ENCODE measurements around the gene KIF3C. TPM values are rescaled to one million over a fixed set of nuclear protein-coding genes. Genes with fewer than 3 reads are reported as not detected.

The KIF3C gene
- total and polyA plus RNA-seq, 9 of the 15 experiments (the other 6 are each of a cell fraction or from before 2014, with no cell fraction given), result 0.69 to 6.7 (median 3.3) TPM

DNA sequence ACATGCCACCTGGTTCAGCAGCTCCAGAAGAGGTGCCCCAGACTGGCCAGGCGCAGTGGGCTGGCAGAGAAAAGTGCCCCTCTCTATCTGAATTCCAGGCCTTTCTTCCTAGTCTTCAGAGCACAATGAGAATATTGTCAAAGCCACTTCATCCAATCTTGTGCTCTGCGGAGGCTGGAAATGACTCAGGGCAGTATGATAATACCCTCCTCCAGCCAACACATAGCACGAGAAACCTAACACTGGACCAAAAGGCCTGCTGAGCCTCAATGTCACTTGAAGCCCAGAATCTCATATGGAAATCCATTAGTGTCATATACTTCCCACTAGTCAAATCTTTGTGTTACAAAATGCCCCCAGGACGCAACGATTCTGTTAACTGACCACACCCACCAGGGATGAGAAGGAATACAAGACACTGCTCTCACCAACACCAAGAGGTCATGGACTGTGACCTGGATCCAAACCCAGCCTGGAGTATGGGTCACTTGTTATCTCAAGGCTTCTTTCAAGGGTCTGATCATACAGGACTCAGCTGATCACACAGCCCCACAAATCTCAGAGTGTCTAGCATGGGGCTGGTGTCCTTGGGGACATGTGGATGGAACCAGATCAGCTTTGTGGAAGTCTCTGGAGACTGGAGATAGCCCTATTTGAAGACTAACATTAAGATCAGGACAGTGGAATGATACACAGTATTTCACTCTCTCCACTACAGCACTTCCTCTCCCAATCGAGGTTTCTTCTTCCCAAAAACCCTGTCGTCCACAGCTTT lies 10.1 kb downstream of the KIF3C start:
- Histone ChIP-seq H3K9me3 (replicated peaks; ENCODE audit: control insufficient read depth, insufficient read depth, low read depth, low read length) (no peaks in the 10 kb centered on the region), H3K36me3 (ENCODE audit: control insufficient read depth, insufficient read depth, low read length) (no peaks in the 10 kb centered on the region; the same call in 2 of the 3 replicates), H3K27ac (ENCODE audit: extremely low read depth, low read depth, low read length) (no peak overlapping the region; the same call in 2 of the 3 replicates), H3K27me3 (ENCODE audit: control insufficient read depth in 2 of 2, insufficient read depth in 2 of 2, low read length in 2 of 2) (no peaks in the 10 kb centered on the region), H3K4me1 (replicated peaks in 1 of 2; ENCODE audit: control insufficient read depth in 2 of 2, insufficient read depth in 2 of 2, low read length in 2 of 2) (peaks cover 6 to 7% of the 10 kb centered on the region in 2 experiments; a peak in 2 of 5 replicates), H3K9me1 (ENCODE audit: control insufficient read depth, insufficient read depth, low read length) (no peaks in the 10 kb centered on the region), H3K79me2 (ENCODE audit: control insufficient read depth, insufficient read depth, low read length) (no peaks in the 10 kb centered on the region; the same call in 2 of the 3 replicates), H3K9ac (ENCODE audit: insufficient read depth in 1 of 2, low read depth in 2 of 2, low read length in 2 of 2) (peak overlapping the region in 1 of 2 experiments; percentile 23; a peak in 1 of 4 replicates), H4K20me1 (replicated peaks; ENCODE audit: control insufficient read depth, insufficient read depth, low read length) (peaks cover 6% of the 10 kb centered on the region; the same call in 1 of the 2 replicates), H3K4me2 (ENCODE audit: insufficient read depth, low read length) (no peak overlapping the region), H3K4me3 (no peak overlapping the region), H2AFZ (ENCODE audit: low read depth, low read length) (no peak overlapping the region)
- ChIA-PET POLR2A (interaction anchor here (1.0 kb wide), 1 partner anchor 10 kb away, joined by 4 read pairs; the partner anchor contains the start of gene KIF3C), CTCF (ENCODE audit: low intra/inter-chr PET ratio) (no interaction called here)
- ATAC-seq (peak; percentile 71), FAIRE-seq (peak; percentile 80), DNase-seq (ENCODE audit: extremely low read depth in 1 of 4, low spot score in 3 of 4) (peak in 1 of 4 experiments; percentile 26)
- intact Hi-C loops (cut with micrococcal nuclease), result no loop called here
- 33% methylated on average over 7 of the region's 7 CpGs for WGBS (ENCODE audit: insufficient coverage, low coverage, missing lambda C conversion rate)
- in situ Hi-C loops (cut with MboI), result no loop called here
- no TSS peak for BruUV-seq (replicated peaks)
- TF ChIP-seq GATA2 (CRISPR knock-in tag; IDR thresholded peaks at IDR 0.05) (peak; percentile 30; the same call in 1 of the 2 replicates), TAL1 (IDR thresholded peaks at IDR 0.05) (peak; percentile 39; the same call in 1 of the 2 replicates), NR2C1 (IDR thresholded peaks at IDR 0.05) (peak; percentile 37; the same call in 1 of the 2 replicates), NR2C1 (tag; IDR thresholded peaks at IDR 0.05) (0 out of 2 replicates have a peak, but pooled peaks have one; percentile 33), CBFA2T2 (conservative IDR thresholded peaks at IDR 0.05) (peak; percentile 39), ZNF583 (CRISPR knock-in tag; IDR thresholded peaks at IDR 0.05) (no peak), ERF (CRISPR knock-in tag; IDR thresholded peaks at IDR 0.05) (no peak), CBFA2T3 (IDR thresholded peaks at IDR 0.05) (peak; percentile 72), SPI1 (IDR thresholded peaks at IDR 0.05; ENCODE audit: borderline replicate concordance, low read depth, low read length) (peak; percentile 38; the same call in 1 of the 2 replicates), MCM7 (IDR thresholded peaks at IDR 0.05) (no peak), PRMT5 (CRISPR knock-in tag; IDR thresholded peaks at IDR 0.05) (no peak), RCOR1 (IDR thresholded peaks at IDR 0.05; ENCODE audit: borderline replicate concordance in 1 of 2, low read depth in 2 of 2, low read length in 2 of 2) (0 out of 4 replicates have a peak, but pooled peaks of 1 of the 2 experiments have one; percentile 34), ZNF830 (CRISPR knock-in tag; IDR thresholded peaks at IDR 0.05) (no peak), TAF9B (IDR thresholded peaks at IDR 0.05; ENCODE audit: partially characterized antibody) (no peak), ZNF23 (CRISPR knock-in tag; IDR thresholded peaks at IDR 0.05) (no peak), KAT7 (CRISPR knock-in tag; IDR thresholded peaks at IDR 0.05; ENCODE audit: borderline replicate concordance) (no peak), MTA3 (IDR thresholded peaks at IDR 0.05; ENCODE audit: borderline replicate concordance) (no peak), CBX1 (IDR thresholded peaks at IDR 0.05; ENCODE audit: low read depth) (no peak), KDM1A (IDR thresholded peaks at IDR 0.05) (peak; percentile 43 to 63; a peak in 2 of 4 replicates)
- TF ChIP-seq, protein P1, sequence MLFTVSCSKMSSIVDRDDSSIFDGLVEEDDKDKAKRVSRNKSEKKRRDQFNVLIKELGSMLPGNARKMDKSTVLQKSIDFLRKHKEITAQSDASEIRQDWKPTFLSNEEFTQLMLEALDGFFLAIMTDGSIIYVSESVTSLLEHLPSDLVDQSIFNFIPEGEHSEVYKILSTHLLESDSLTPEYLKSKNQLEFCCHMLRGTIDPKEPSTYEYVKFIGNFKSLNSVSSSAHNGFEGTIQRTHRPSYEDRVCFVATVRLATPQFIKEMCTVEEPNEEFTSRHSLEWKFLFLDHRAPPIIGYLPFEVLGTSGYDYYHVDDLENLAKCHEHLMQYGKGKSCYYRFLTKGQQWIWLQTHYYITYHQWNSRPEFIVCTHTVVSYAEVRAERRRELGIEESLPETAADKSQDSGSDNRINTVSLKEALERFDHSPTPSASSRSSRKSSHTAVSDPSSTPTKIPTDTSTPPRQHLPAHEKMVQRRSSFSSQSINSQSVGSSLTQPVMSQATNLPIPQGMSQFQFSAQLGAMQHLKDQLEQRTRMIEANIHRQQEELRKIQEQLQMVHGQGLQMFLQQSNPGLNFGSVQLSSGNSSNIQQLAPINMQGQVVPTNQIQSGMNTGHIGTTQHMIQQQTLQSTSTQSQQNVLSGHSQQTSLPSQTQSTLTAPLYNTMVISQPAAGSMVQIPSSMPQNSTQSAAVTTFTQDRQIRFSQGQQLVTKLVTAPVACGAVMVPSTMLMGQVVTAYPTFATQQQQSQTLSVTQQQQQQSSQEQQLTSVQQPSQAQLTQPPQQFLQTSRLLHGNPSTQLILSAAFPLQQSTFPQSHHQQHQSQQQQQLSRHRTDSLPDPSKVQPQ (CRISPR knock-in tag; IDR thresholded peaks at IDR 0.05; ENCODE audit: borderline replicate concordance), result no peak
- TF ChIP-seq, protein P2, sequence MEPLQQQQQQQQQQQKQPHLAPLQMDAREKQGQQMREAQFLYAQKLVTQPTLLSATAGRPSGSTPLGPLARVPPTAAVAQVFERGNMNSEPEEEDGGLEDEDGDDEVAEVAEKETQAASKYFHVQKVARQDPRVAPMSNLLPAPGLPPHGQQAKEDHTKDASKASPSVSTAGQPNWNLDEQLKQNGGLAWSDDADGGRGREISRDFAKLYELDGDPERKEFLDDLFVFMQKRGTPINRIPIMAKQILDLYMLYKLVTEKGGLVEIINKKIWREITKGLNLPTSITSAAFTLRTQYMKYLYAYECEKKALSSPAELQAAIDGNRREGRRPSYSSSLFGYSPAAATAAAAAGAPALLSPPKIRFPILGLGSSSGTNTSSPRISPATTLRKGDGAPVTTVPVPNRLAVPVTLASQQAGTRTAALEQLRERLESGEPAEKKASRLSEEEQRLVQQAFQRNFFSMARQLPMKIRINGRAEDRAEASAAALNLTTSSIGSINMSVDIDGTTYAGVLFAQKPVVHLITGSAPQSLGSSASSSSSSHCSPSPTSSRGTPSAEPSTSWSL (CRISPR knock-in tag; IDR thresholded peaks at IDR 0.05; ENCODE audit: borderline replicate concordance), result no peak
